Suprapubic skin (tissue), 4 donors: ENCODE measurements around the gene TMEM181.

Source experiments
- POLR2A ChIP-seq, 2 donors: fragments of 450-650 bp; IDR thresholded peaks; one replicate each; pipeline ENCODE4 v1.6.1; 2017; ENCODE audit warnings: antibody characterized with exemption in 2 of 2, mild to moderate bottlenecking in 2 of 2, moderate library complexity in 2 of 2
- POLR2AphosphoS5 ChIP-seq, 3 donors: sonication (generic); formaldehyde crosslinking; IDR thresholded peaks; one replicate each; pipeline ENCODE4 v1.6.1; 2017; ENCODE audit warnings: antibody characterized with exemption in 3 of 3

DNA sequence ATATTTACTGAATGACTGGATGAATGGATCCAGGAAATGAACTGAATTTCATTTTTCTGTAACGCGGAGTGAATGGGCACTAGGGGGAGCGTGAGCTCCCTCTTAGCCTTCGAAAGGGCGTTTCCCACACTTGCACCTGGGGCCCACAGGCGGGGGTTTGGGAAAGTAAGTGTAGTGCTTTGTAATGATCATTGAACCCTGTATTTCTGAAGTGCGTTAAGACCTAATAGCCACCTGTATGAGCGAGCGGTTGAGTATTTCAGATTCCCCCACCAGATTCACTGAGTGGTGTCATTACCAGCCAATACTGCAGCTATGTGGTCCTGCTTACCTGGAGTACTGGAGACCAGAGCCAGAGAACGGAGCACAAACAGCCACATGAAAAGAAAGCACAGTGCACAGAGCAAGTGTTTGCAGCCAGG, 100.5 kb downstream of the TMEM181 start:
- TF ChIP-seq POLR2AphosphoS5 (IDR thresholded peaks at IDR 0.05) (no peak), POLR2A (IDR thresholded peaks at IDR 0.05) (no peak)
